Thoracic aorta (tissue), 2 donors: ENCODE data around the gene NRXN3. TPM values are rescaled to one million over a fixed set of nuclear protein-coding genes. Genes with fewer than 3 reads are reported as not detected.

Source experiments
- ATAC-seq: fragments of 150-250 bp; one replicate; pipeline ENCODE4 v1.8.0; 2017; ENCODE audit warnings: low read depth; ENCODE audit not compliant: insufficient number of reproducible peaks, low FRiP score
- DNase-seq: peaks from one replicate; pipeline ENCODE4 v3.0.0-alpha.2; 2020; ENCODE audit warnings: low spot score
- H3K27ac ChIP-seq, 2 donors: fragments of 200-600 bp; sonication (generic); 1 replicate in 1 of 2; 2 replicates in 1 of 2; pipeline ENCODE4 v1.5.1; 2016; ENCODE audit warnings: mild to moderate bottlenecking in 2 of 2, moderate library complexity in 2 of 2
- H3K27me3 ChIP-seq: fragments of 200-600 bp; sonication (generic); replicated peaks from 2 replicates; pipeline ENCODE4 v1.6.0; 2016; ENCODE audit warnings: mild to moderate bottlenecking; ENCODE audit not compliant: insufficient read depth
- H3K36me3 ChIP-seq: fragments of 200-600 bp; sonication (generic); one replicate; pipeline ENCODE4 v1.5.1; 2016
- H3K4me1 ChIP-seq, 2 donors: fragments of 200-600 bp; sonication (generic); 1 replicate in 1 of 2; 2 replicates in 1 of 2; pipeline versions ENCODE4 v1.5.1 to v1.6.0; 2016; ENCODE audit warnings: low read depth in 2 of 2, mild to moderate bottlenecking in 1 of 2; ENCODE audit not compliant: control insufficient read depth in 1 of 2
- H3K4me3 ChIP-seq: fragments of 200-600 bp; sonication (generic); 2 replicates; pipeline ENCODE4 v1.5.1; 2016; ENCODE audit warnings: mild to moderate bottlenecking
- H3K9me3 ChIP-seq: fragments of 200-600 bp; sonication (generic); 2 replicates; pipeline ENCODE4 v1.5.1; 2016
- total RNA-seq, 2 donors: library from RNA; depleted of rRNA; stranded (reverse); fragments of >200 nt; gene quantifications; one replicate each; pipeline versions ENCODE4 v1.1.0 to v1.2.3, GENCODE V29; 2016
- TF ChIP-seq, protein P1 (sequence below): fragments of 200-600 bp; sonication (generic); IDR thresholded peaks from one replicate; pipeline ENCODE4 v1.5.1; 2019; ENCODE audit warnings: antibody characterized with exemption

The NRXN3 gene
- total RNA-seq, 2 donors from 2014 or later = 5.6 to 33.3 TPM

GRCh38 chr14:78245238-78245637 is 75.1 kb downstream of the NRXN3 start:
- no peak overlapping the region for H3K4me3 ChIP-seq
- TF ChIP-seq, protein P1, sequence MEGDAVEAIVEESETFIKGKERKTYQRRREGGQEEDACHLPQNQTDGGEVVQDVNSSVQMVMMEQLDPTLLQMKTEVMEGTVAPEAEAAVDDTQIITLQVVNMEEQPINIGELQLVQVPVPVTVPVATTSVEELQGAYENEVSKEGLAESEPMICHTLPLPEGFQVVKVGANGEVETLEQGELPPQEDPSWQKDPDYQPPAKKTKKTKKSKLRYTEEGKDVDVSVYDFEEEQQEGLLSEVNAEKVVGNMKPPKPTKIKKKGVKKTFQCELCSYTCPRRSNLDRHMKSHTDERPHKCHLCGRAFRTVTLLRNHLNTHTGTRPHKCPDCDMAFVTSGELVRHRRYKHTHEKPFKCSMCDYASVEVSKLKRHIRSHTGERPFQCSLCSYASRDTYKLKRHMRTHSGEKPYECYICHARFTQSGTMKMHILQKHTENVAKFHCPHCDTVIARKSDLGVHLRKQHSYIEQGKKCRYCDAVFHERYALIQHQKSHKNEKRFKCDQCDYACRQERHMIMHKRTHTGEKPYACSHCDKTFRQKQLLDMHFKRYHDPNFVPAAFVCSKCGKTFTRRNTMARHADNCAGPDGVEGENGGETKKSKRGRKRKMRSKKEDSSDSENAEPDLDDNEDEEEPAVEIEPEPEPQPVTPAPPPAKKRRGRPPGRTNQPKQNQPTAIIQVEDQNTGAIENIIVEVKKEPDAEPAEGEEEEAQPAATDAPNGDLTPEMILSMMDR = no peak
- H3K36me3 ChIP-seq = no peaks in the 10 kb centered on the region
- no peak for ATAC-seq
- H3K9me3 ChIP-seq = no peaks in the 10 kb centered on the region
- H3K27ac ChIP-seq = no peak overlapping the region
- no peak for DNase-seq
- no peaks in the 10 kb centered on the region for H3K27me3 ChIP-seq
- no peaks in the 10 kb centered on the region for H3K4me1 ChIP-seq

GRCh38 chr14:78248501-78249090 is 78.4 kb downstream of the NRXN3 start:
- no peak overlapping the region for H3K4me3 ChIP-seq
- TF ChIP-seq, protein P1 = no peak
- H3K9me3 ChIP-seq = no peaks in the 10 kb centered on the region
- H3K4me1 ChIP-seq = no peaks in the 10 kb centered on the region
- no peak overlapping the region for H3K27ac ChIP-seq
- ATAC-seq = no peak
- no peaks in the 10 kb centered on the region for H3K36me3 ChIP-seq
- H3K27me3 ChIP-seq = no peaks in the 10 kb centered on the region
- no peak for DNase-seq

GRCh38 chr14:78251308-78251707 is 81.1 kb downstream of the NRXN3 start:
- H3K27ac ChIP-seq = no peak overlapping the region
- no peaks in the 10 kb centered on the region for H3K9me3 ChIP-seq
- no peaks in the 10 kb centered on the region for H3K27me3 ChIP-seq
- no peaks in the 10 kb centered on the region for H3K4me1 ChIP-seq
- H3K4me3 ChIP-seq = no peak overlapping the region
- no peak for ATAC-seq
- no peak for DNase-seq
- TF ChIP-seq, protein P1 = no peak
- H3K36me3 ChIP-seq = no peaks in the 10 kb centered on the region

- DNase-seq (no peak), ATAC-seq (no peak)
- Histone ChIP-seq H3K9me3 (no peaks in the 10 kb centered on the region), H3K4me3 (no peak overlapping the region), H3K36me3 (no peaks in the 10 kb centered on the region), H3K27ac (no peak overlapping the region), H3K4me1 (no peaks in the 10 kb centered on the region), H3K27me3 (no peaks in the 10 kb centered on the region)
- TF ChIP-seq, protein P1 = no peak
Observed at GRCh38 chr14:78253986-78254385, 83.8 kb downstream of the NRXN3 start.

- H3K4me1 ChIP-seq = no peaks in the 10 kb centered on the region
Observed at GRCh38 chr14:78254911-78255461, 84.8 kb downstream of the NRXN3 start.

More at GRCh38 chr14:78254911-78255461, 84.8 kb downstream of the NRXN3 start:
- TF ChIP-seq, protein P1 = no peak
- no peaks in the 10 kb centered on the region for H3K27me3 ChIP-seq
- DNase-seq = no peak
- H3K36me3 ChIP-seq = no peaks in the 10 kb centered on the region
- ATAC-seq = no peak
- no peak overlapping the region for H3K4me3 ChIP-seq
- H3K27ac ChIP-seq = no peak overlapping the region
- no peaks in the 10 kb centered on the region for H3K9me3 ChIP-seq
